HEK293 (cell line): ENCODE results near the gene FLACC1.

Source experiments
- CTCF ChIA-PET: fragments of 350-600 bp; formaldehyde crosslinking; extraction: SDS; loops from one replicate; lab custom pipeline; 2021; ENCODE audit warnings: antibody characterized with exemption; lab: Yijun Ruan, JAX
- POLR2A ChIA-PET: fragments of 300-600 bp; formaldehyde crosslinking; extraction: SDS; loops from one replicate; lab custom pipeline; 2020; ENCODE audit warnings: antibody characterized with exemption, inconsistent platforms; lab: Yijun Ruan, JAX
- H3K27ac ChIP-seq: fragments of 200-500 bp; sonication (Bioruptor generic); 2 replicates; pipeline ENCODE4 v1.5.1; 2014; ENCODE audit warnings: low read depth, low read length, control low read depth, inconsistent platforms; ENCODE audit errors: extremely low read depth
- H3K36me3 ChIP-seq, 2 experiments: fragments of 200-500 bp in 1 of 2; sonication (Bioruptor generic) in 1 of 2; 1 replicate in 1 of 2; 2 replicates in 1 of 2; pipeline ENCODE4 v1.5.1; 2014 to 2017; ENCODE audit warnings: inconsistent platforms in 2 of 2, low read length in 2 of 2; ENCODE audit not compliant: control insufficient read depth in 2 of 2, insufficient read depth in 1 of 2
- H3K4me1 ChIP-seq: fragments of 200-500 bp; sonication (Bioruptor generic); 2 replicates; pipeline ENCODE4 v1.5.1; 2014; ENCODE audit warnings: mild to moderate bottlenecking, low read length, inconsistent platforms; ENCODE audit not compliant: control insufficient read depth, insufficient read depth
- H3K4me3 ChIP-seq: 2 replicates; pipeline ENCODE4 v1.5.1; 2011; ENCODE audit warnings: low read depth, mild to moderate bottlenecking, control low read depth, low read length, moderate library complexity
- H3K9me3 ChIP-seq: fragments of 200-500 bp; sonication (Bioruptor generic); 2 replicates; pipeline ENCODE4 v1.5.1; 2014; ENCODE audit warnings: low read depth, low read length, inconsistent platforms; ENCODE audit not compliant: control insufficient read depth, insufficient read depth
- BCL11A ChIP-seq: fragments of 450-650 bp; formaldehyde crosslinking; IDR thresholded peaks from 2 replicates; pipeline ENCODE4 v1.5.1; 2016; ENCODE audit warnings: low read depth, missing biosample characterization, missing genetic modification characterization
- OSR2 ChIP-seq: fragments of 450-650 bp; formaldehyde crosslinking; IDR thresholded peaks from 2 replicates; pipeline ENCODE4 v1.5.1; 2016; ENCODE audit warnings: missing biosample characterization, missing genetic modification characterization
- SCRT1 ChIP-seq: fragments of 450-650 bp; formaldehyde crosslinking; IDR thresholded peaks from 2 replicates; pipeline ENCODE4 v1.5.1; 2016; ENCODE audit warnings: missing biosample characterization, missing genetic modification characterization, borderline replicate concordance
- ZBTB20 ChIP-seq: fragments of 450-650 bp; formaldehyde crosslinking; IDR thresholded peaks from 2 replicates; pipeline ENCODE4 v1.5.1; 2016; ENCODE audit warnings: missing biosample characterization, missing genetic modification characterization
- ZBTB48 ChIP-seq: fragments of 450-650 bp; formaldehyde crosslinking; IDR thresholded peaks from 2 replicates; pipeline ENCODE4 v1.5.1; 2016; ENCODE audit warnings: missing biosample characterization, missing genetic modification characterization
- ZBTB8A ChIP-seq: fragments of 450-650 bp; formaldehyde crosslinking; IDR thresholded peaks from 2 replicates; pipeline ENCODE4 v1.5.1; 2016; ENCODE audit warnings: missing biosample characterization, missing genetic modification characterization
- ZNF114 ChIP-seq: fragments of 450-650 bp; formaldehyde crosslinking; IDR thresholded peaks from 2 replicates; pipeline ENCODE4 v1.5.0; 2017; ENCODE audit warnings: missing biosample characterization, missing genetic modification characterization
- ZNF138 ChIP-seq: fragments of 450-650 bp; formaldehyde crosslinking; IDR thresholded peaks from 2 replicates; pipeline ENCODE4 v1.5.1; 2016; ENCODE audit warnings: missing biosample characterization, missing genetic modification characterization, borderline replicate concordance
- ZNF2 ChIP-seq: fragments of 450-650 bp; formaldehyde crosslinking; IDR thresholded peaks from 2 replicates; pipeline ENCODE4 v1.5.1; 2016; ENCODE audit warnings: missing biosample characterization, missing genetic modification characterization
- ZNF426 ChIP-seq: fragments of 450-650 bp; formaldehyde crosslinking; IDR thresholded peaks from 2 replicates; pipeline ENCODE4 v1.5.1; 2017; ENCODE audit warnings: missing biosample characterization, missing genetic modification characterization, mild to moderate bottlenecking, inconsistent platforms, moderate library complexity
- ZNF48 ChIP-seq: fragments of 450-650 bp; formaldehyde crosslinking; IDR thresholded peaks from 2 replicates; pipeline ENCODE4 v1.5.1; 2016; ENCODE audit warnings: missing biosample characterization, missing genetic modification characterization
- ZNF510 ChIP-seq: fragments of 450-650 bp; formaldehyde crosslinking; IDR thresholded peaks from 2 replicates; pipeline ENCODE4 v1.5.1; 2018; ENCODE audit warnings: mild to moderate bottlenecking, missing genetic modification characterization, missing biosample characterization; ENCODE audit not compliant: insufficient replicate concordance
- ZNF529 ChIP-seq: fragments of 450-650 bp; formaldehyde crosslinking; IDR thresholded peaks from 2 replicates; pipeline ENCODE4 v1.5.1; 2017; ENCODE audit warnings: missing genetic modification characterization, missing biosample characterization; ENCODE audit not compliant: insufficient replicate concordance
- ZNF558 ChIP-seq: fragments of 450-650 bp; formaldehyde crosslinking; IDR thresholded peaks from 2 replicates; pipeline ENCODE4 v1.5.1; 2016; ENCODE audit warnings: missing biosample characterization, missing genetic modification characterization
- ZNF560 ChIP-seq: fragments of 450-650 bp; formaldehyde crosslinking; IDR thresholded peaks from 2 replicates; pipeline ENCODE4 v1.5.1; 2017; ENCODE audit warnings: missing biosample characterization, missing genetic modification characterization, borderline replicate concordance
- ZSCAN23 ChIP-seq: fragments of 450-650 bp; formaldehyde crosslinking; IDR thresholded peaks from 2 replicates; pipeline ENCODE4 v1.5.1; 2016; ENCODE audit warnings: missing biosample characterization, missing genetic modification characterization
- TF ChIP-seq, protein P1 (sequence below): fragments of 450-650 bp; formaldehyde crosslinking; IDR thresholded peaks from 2 replicates; pipeline ENCODE4 v1.5.1; 2017; ENCODE audit warnings: missing biosample characterization, missing genetic modification characterization
- TF ChIP-seq, protein P2 (sequence below): fragments of 450-650 bp; formaldehyde crosslinking; IDR thresholded peaks from 2 replicates; pipeline ENCODE4 v1.5.1; 2016; ENCODE audit warnings: missing biosample characterization, missing genetic modification characterization
- TF ChIP-seq, protein P3 (sequence below): fragments of 450-650 bp; formaldehyde crosslinking; conservative IDR thresholded peaks from 2 replicates; pipeline ENCODE4 v1.5.1; 2016; ENCODE audit warnings: low read depth, missing biosample characterization, missing genetic modification characterization
- TF ChIP-seq, protein P4 (sequence below): fragments of 450-650 bp; formaldehyde crosslinking; IDR thresholded peaks from 2 replicates; pipeline ENCODE4 v1.5.1; 2016; ENCODE audit warnings: missing biosample characterization, missing genetic modification characterization, borderline replicate concordance
- TF ChIP-seq, protein P5 (sequence below): IDR thresholded peaks from 2 replicates; pipeline ENCODE4 v1.6.1; 2011; ENCODE audit warnings: mild to moderate bottlenecking, low read depth, low read length, borderline replicate concordance

The FLACC1 gene

DNA sequence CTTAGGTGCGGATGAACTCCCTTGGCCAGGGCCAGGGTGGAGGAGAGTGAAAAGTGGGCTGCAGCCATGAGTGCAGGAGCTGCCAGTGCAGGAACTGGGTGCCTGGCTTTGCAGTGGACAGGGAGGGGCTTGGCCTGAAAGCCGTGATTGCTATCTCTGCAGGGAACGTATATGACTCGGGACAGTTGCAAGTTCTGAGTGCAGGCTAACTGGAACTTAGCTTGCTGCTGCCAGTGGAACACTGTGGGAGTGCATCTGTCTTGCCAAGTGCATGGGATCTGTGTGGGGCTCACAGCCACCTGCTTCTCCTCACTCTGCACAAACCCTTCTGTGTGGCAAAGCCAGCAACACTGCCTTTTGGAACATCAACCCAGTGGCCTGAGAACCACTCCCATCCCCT lies 36.9 kb downstream of the FLACC1 start (continued):
- TF ChIP-seq, protein P1, sequence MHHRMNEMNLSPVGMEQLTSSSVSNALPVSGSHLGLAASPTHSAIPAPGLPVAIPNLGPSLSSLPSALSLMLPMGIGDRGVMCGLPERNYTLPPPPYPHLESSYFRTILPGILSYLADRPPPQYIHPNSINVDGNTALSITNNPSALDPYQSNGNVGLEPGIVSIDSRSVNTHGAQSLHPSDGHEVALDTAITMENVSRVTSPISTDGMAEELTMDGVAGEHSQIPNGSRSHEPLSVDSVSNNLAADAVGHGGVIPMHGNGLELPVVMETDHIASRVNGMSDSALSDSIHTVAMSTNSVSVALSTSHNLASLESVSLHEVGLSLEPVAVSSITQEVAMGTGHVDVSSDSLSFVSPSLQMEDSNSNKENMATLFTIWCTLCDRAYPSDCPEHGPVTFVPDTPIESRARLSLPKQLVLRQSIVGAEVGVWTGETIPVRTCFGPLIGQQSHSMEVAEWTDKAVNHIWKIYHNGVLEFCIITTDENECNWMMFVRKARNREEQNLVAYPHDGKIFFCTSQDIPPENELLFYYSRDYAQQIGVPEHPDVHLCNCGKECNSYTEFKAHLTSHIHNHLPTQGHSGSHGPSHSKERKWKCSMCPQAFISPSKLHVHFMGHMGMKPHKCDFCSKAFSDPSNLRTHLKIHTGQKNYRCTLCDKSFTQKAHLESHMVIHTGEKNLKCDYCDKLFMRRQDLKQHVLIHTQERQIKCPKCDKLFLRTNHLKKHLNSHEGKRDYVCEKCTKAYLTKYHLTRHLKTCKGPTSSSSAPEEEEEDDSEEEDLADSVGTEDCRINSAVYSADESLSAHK (tag by site-specific recombination), result no peak
- TF ChIP-seq ZNF114 (tag by site-specific recombination) (no peak), ZNF529 (tag by site-specific recombination) (no peak), ZBTB8A (tag by site-specific recombination) (no peak), ZNF48 (tag by site-specific recombination) (no peak), ZNF560 (tag by site-specific recombination) (no peak), ZNF558 (no peak)
- TF ChIP-seq, protein P2, sequence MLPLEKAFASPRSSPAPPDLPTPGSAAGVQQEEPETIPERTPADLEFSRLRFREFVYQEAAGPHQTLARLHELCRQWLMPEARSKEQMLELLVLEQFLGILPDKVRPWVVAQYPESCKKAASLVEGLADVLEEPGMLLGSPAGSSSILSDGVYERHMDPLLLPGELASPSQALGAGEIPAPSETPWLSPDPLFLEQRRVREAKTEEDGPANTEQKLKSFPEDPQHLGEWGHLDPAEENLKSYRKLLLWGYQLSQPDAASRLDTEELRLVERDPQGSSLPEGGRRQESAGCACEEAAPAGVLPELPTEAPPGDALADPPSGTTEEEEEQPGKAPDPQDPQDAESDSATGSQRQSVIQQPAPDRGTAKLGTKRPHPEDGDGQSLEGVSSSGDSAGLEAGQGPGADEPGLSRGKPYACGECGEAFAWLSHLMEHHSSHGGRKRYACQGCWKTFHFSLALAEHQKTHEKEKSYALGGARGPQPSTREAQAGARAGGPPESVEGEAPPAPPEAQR (tag by site-specific recombination), result no peak

DNA sequence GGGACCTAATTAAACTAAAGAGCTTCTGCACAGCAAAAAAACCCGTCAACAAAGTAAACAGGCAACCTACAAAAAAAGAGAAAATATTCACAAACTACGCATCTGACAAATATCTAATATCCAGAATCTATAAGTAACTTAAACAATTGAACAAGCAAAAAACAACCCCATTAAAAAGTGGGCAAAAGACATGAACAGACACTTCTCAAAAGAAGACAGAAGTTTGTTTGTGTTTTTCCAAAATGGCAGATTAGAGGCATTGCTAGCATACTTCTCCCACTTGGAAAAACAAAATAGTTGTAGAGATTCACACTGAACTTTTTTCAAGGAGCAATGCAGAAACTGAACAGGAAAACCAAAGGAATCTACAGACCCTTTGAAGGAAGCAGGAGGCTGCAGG lies 37.6 kb downstream of the FLACC1 start:
- Histone ChIP-seq H3K4me3 (no peak overlapping the region), H3K9me3 (no peaks in the 10 kb centered on the region), H3K27ac (no peak overlapping the region), H3K36me3 (no peaks in the 10 kb centered on the region), H3K4me1 (no peaks in the 10 kb centered on the region)
- ChIA-PET CTCF (no interaction called here), POLR2A (no interaction called here)
- TF ChIP-seq ZNF426 (tag by site-specific recombination) (no peak), ZNF510 (no peak), BCL11A (tag by site-specific recombination) (no peak), ZNF2 (tag by site-specific recombination) (no peak), SCRT1 (no peak), ZNF138 (no peak), ZBTB20 (tag by site-specific recombination) (no peak), ZBTB48 (tag by site-specific recombination) (no peak), ZSCAN23 (tag by site-specific recombination) (no peak), OSR2 (no peak)
- TF ChIP-seq, protein P3, sequence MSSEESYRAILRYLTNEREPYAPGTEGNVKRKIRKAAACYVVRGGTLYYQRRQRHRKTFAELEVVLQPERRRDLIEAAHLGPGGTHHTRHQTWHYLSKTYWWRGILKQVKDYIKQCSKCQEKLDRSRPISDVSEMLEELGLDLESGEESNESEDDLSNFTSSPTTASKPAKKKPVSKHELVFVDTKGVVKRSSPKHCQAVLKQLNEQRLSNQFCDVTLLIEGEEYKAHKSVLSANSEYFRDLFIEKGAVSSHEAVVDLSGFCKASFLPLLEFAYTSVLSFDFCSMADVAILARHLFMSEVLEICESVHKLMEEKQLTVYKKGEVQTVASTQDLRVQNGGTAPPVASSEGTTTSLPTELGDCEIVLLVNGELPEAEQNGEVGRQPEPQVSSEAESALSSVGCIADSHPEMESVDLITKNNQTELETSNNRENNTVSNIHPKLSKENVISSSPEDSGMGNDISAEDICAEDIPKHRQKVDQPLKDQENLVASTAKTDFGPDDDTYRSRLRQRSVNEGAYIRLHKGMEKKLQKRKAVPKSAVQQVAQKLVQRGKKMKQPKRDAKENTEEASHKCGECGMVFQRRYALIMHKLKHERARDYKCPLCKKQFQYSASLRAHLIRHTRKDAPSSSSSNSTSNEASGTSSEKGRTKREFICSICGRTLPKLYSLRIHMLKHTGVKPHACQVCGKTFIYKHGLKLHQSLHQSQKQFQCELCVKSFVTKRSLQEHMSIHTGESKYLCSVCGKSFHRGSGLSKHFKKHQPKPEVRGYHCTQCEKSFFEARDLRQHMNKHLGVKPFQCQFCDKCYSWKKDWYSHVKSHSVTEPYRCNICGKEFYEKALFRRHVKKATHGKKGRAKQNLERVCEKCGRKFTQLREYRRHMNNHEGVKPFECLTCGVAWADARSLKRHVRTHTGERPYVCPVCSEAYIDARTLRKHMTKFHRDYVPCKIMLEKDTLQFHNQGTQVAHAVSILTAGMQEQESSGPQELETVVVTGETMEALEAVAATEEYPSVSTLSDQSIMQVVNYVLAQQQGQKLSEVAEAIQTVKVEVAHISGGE (tag by site-specific recombination), result no peak
- TF ChIP-seq, protein P4, sequence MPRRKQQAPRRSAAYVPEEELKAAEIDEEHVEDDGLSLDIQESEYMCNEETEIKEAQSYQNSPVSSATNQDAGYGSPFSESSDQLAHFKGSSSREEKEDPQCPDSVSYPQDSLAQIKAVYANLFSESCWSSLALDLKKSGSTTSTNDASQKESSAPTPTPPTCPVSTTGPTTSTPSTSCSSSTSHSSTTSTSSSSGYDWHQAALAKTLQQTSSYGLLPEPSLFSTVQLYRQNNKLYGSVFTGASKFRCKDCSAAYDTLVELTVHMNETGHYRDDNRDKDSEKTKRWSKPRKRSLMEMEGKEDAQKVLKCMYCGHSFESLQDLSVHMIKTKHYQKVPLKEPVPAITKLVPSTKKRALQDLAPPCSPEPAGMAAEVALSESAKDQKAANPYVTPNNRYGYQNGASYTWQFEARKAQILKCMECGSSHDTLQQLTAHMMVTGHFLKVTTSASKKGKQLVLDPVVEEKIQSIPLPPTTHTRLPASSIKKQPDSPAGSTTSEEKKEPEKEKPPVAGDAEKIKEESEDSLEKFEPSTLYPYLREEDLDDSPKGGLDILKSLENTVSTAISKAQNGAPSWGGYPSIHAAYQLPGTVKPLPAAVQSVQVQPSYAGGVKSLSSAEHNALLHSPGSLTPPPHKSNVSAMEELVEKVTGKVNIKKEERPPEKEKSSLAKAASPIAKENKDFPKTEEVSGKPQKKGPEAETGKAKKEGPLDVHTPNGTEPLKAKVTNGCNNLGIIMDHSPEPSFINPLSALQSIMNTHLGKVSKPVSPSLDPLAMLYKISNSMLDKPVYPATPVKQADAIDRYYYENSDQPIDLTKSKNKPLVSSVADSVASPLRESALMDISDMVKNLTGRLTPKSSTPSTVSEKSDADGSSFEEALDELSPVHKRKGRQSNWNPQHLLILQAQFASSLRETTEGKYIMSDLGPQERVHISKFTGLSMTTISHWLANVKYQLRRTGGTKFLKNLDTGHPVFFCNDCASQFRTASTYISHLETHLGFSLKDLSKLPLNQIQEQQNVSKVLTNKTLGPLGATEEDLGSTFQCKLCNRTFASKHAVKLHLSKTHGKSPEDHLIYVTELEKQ (tag by site-specific recombination), result no peak
- TF ChIP-seq, protein P5, sequence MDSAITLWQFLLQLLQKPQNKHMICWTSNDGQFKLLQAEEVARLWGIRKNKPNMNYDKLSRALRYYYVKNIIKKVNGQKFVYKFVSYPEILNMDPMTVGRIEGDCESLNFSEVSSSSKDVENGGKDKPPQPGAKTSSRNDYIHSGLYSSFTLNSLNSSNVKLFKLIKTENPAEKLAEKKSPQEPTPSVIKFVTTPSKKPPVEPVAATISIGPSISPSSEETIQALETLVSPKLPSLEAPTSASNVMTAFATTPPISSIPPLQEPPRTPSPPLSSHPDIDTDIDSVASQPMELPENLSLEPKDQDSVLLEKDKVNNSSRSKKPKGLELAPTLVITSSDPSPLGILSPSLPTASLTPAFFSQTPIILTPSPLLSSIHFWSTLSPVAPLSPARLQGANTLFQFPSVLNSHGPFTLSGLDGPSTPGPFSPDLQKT, result no peak
